ENCODE data around the gene ANXA2R.

The ANXA2R gene

GRCh38 chr5:42995360-42995751, 44.8 kb downstream of the ANXA2R start:
- DNase-seq, result no peak

GRCh38 chr5:42994555-42995359, 45.4 kb downstream of the ANXA2R start:
- peak; percentile 81 for DNase-seq

GRCh38 chr5:42994246-42994554, 45.9 kb downstream of the ANXA2R start:
- no peak for DNase-seq

- DNase-seq, result peak; percentile 49
These were observed 46.4 kb downstream of the ANXA2R start for GRCh38 chr5:42993516-42994245.

DNA sequence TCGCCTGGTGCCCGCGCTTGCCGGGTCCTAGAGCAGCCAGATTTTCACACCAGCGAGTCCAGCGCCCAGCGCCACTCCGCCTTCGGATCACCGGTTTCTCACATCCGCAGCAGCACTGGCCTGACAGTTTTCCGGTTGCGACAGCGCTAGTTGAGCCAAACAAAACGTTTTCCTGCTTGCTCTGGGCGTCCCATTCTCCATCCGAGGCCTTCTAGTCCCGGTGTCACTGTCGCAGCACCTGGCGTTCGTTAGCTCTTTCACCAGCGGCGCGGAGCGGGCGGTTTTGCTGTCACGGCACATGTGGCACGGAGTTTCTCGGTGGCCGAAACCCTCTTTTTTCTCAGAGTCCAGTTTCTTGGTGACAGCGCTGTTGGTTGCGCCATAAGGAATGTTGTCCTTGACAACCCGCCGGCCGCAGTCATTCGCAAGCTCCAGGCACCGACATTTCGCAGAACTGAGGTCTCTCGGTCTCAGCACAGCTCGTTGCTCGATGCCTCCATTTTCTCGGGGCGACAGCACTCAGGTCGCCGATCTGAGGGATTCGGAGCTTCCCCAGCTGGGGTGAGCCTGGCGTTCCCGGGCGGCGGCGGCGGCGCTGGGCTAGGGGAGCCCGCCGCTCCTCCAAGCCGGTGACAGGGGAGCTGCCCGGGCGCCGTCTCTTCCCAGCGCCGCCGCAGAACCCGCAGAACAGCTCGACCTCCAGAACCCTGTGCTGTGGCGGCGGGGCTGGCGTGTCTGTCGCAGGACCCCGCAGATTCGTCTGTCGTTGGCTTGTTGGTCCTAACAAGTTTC, 47.8 kb downstream of the ANXA2R start:
- peak; percentile 55 for DNase-seq

GRCh38 chr5:42991404-42992087, 48.6 kb downstream of the ANXA2R start:
- DNase-seq, result no peak

GRCh38 chr5:42990892-42991291, 49.2 kb downstream of the ANXA2R start:
- DNase-seq, result no peak
